Kidney capillary endothelial cell (primary cell): Measurements from ENCODE around the gene PAFAH1B1.
"Not testable (repeated sequence)": the region's sequence is repeated elsewhere in the genome, so short reads cannot be mapped to it uniquely, and the experiment has no call there.

ENCODE experiments used
- DNase-seq: peaks from one replicate; pipeline ENCODE4 v3.0.0-alpha.2; 2018; ENCODE audit warnings: low spot score

Gene PAFAH1B1

DNA sequence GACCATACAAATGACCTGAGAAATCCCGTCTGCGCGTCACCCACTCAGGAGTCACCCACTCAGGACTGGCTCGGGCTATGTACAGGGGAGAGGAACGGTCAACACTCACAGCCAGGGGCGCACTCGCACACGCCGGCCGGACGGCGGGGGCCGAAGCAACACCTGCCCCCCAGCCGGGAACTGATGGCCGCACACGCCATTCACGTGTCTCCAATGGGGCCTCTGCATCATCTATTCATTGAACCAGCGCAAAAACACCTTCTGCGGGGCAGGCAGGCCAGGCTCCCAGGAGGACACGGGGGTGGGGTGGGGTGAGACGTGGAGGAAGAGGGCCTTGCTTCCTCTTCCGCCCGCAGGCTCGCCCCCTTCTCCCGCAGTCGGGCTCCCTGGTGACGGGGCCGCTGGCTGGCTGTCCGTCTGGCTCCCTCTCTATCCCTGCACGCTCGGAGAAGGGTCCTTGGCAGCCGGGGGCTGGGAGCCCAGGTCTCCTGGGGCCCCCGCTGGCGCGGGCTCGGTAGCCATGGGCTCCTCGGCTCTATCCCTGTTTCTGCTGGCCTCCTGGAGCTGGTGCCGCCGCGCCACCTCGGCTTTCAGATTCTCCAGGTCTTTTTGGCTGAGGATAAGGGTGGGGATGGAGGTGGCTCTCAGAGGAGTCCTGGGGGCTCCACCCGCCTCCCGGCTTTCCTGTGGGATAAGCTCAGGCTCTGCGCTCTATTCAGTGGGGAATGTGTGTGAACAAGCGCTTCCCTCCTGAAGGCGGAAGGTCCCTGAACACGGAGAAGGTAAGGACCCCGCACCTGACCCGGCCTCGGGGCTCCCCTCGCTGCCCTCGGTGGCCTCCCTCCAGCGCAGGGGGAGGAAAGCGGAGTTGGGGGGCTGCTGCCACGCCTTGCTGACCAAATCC lies 97.0 kb downstream of the PAFAH1B1 start:
- no peak for DNase-seq

DNA sequence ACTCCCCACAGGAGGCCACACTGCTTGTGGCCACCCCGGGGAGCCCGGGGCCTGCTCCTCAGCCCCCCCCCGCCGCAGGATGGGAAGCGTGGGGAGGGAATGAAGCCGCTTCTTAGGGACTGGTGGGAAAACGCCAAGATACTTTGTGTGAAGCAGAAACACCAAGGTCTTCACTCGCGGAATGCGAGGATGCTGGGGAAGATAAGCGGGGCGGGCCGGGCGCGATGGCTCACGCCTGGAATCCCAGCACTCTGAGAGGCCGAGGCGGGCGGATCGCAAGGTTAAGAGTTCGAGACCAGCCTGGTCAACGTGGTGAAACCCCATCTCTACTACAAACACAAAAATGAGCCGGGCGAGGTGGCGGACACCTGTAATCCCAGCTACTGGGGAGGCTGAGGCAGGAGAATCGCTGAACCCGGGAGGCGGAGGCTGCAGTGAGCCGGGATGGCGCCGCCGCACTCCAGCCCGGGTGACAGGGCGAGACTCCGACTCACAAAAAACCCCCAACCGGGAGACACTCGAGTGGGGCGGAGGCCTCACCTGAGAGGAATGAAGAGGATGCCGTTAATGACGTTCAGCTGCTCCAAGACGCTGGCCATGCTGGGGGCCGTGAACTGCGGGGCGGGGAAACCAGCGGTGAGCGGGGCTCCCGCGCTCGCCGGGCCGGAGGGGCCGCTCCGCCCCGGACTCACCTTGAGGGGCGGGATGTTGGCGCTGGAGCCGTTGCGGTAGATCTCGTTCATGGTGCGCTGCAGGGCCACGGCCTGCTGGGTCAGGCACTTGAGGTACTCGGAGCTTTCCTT lies 97.8 kb downstream of the PAFAH1B1 start:
- DNase-seq = no peak

DNA sequence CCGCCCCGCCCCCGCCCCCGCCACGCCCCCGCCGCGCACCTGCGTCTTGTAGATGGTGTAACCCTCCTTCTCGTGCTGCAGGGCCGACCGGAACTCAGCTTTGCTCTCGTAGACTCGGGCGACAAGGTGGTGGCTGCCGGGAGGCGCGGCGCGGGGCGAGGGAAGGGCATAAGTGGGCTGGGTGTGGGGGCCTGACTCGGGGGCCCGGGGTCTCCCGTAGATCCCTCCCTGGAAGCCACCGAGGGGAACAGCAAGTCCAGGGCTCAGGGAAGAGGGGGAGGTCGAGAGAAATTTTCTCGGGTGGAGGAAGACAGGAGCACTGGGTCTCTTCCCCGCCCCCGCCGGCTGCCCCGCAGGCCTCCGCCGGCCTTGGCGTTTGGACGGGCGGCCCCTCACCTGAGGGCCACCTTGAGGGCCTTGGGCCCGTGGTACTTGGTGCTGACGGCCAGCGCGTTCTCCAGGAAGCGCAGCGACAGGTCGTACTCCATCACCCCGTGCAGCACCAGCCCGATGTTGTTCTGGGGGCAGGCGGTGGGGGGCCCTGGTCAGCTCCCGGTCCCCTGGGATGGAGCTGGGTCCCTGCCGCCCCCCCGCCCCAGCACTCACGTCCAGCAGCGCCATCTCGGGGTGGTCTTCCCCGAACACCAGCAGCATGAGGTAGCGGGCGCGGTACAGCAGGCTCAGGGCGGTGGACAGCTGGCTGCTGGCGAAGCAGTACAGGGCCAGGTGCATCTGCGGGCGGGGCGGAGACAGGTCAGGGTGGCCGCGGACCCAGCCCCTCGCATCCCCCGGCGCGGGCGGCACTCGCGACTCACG lies 98.7 kb downstream of the PAFAH1B1 start:
- DNase-seq = no peak

DNA sequence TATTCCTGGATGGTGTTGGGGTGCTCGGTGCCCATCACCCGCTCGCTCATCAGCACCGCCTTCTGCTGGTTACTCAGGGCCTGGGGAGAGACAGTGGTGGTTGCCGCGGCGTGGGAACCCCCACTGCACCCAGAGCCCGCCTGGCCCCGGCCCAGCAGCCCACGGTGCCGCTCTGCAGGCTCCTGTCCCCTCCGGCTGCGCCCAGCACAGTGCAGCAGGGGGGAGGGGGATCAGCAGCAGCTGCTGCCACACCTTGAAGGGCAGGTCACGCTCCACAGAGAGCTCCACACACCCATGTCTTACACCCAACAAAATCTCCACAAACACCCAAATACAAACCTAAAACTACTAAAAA lies 99.3 kb downstream of the PAFAH1B1 start:
- DNase-seq = no peak

DNA sequence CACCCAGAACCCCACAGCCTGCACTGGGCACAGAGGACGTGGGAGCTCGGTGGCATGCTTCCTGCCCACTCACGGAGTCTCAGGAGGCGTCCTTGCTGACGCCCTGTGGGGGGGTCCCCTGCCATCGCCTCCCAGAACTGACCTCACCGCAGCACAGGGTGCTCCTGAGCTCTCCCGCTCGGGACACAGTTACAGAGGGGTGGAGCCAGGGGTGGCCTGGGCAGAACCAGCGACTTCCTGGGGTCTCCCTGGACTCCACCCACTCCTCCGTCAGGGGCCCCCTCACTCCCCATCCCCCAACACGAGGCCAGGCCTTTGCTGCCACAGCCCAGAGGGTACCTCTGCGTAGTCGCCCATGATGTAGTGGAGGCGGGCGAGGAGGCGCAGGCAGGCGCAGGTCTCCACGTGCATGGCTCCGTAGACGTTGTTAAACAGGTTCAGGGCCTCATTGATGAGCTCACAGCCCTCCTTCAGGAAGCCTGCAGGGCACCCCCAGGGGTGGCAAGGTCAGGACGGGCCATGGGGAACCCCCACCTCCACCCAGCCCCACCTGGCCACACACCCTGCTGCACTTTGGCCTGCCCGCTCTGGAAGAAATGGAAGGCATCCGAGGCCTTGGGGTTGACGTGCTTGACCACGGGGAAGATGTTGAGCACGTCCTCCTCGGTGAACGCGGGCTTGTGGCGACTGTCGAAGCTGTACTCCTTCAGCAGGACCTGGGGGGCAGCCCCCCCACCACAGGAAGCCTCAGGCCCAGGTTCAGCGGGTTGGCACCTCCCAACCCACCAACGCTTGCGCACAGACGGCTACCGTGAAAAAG lies 100.3 kb downstream of the PAFAH1B1 start:
- DNase-seq = no peak

DNA sequence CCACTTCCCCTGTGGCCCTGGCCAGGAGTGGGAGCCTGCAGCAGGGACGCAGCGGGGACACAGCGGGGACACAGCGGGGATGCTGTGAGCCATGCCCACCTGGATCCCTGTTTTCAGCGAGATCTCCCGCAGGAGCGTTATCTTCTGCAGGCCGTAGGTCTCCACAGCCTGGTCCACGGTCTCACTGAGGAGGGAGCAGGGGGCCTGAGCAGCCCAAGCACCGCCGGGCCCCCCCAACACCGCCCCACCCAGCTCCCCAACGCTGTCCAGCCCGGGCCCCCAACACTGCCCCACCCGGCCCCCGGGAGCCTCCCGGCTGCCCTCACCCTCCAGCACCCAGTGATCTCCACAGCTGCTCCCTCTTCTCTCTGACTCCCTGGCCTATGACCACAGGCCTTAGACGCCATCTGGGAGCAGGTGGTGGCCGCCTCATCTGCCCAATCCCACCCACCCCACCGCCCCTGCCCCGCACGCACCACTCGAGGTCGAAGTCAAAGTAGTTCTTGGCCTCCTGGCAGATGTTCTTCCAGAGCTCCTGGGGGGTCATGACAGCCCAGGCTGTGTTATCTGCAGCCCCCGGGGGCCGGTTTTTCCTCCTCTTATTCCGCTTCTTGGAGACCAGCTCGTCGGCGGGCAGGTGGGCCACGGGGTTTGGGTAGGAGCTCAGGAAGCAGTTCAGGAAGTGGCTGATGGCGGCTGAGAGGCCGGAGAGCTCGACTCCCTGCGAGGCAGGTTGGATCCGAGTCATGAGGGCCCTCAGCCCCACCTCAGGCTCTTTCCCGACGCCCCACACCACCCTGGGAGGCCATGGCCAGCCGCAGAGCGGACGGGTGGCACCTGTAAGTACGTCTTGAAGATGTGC lies 101.2 kb downstream of the PAFAH1B1 start:
- DNase-seq = no peak

DNA sequence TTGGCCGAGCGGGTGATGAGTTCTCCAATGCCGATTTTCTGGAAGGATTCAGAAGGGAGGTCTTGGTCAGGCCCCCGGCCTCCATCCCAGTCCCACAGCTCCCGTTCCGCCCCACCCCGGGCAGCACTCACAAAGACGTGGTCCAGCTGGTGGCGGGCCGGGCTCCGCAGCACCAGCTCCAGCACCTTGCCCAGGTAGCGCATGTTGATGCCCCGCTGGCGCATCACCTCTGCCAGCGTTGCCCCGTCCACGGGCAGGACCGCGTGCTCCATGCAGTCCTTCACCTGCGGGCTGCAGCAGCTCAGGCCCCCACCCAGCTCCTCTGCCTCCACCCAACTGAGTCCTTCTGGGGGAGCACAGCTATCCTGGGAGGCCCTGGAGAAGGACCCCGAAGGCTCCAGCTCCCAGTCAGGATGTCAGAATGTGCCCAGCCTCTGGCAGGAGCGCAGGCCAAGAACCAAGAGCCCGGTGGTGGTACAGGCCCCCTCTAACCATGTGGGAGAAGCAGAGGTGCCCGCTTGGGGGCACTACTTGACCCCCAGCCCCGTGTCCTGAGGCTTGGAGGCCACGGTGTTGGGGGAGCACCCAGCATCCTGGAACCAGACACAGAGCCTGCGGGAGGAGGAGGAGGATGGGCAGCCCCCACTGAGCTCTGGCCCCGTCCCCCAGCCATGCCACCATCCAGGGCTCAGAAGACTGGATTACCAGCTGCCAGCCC lies 101.9 kb downstream of the PAFAH1B1 start:
- no peak for DNase-seq

DNA sequence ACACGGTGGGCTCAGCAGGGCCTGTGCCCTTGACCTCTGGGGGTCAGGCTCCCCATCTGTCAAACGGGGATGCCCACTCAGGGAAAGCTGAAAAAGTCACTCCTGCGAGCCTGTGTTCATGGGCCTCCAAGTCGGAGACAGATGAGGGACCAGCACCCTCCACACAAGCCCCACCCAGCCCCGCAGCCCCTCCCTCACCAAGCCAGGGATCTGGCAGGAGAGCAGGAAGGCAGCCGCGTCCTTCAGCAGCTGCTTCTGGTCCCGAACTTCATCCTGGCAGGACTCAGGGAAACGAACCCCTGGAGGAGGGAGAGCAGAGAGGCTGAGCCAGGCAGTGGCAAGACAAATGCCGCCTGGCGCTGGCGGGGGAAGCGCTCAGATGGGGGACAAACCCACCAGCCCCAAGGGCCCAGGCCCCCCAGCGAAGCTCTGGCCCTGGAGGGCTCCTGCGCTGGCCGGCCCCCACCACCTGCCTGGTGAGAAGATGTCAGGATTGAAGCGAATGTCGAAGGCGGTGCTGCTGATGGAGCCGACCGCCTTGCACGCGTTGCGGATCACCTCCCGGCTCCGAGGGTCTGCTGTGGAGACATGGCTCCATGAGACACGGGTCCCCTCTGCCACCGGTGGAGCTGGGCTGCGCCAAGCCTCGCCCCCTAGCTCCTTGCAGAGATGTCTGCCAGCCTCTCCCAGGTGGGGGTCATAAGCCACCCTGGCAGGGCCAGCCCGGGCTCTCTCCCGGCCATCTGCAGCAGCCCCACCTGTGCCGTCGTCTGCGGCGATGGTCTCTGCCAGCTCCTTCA lies 102.7 kb downstream of the PAFAH1B1 start:
- DNase-seq = no peak

DNA sequence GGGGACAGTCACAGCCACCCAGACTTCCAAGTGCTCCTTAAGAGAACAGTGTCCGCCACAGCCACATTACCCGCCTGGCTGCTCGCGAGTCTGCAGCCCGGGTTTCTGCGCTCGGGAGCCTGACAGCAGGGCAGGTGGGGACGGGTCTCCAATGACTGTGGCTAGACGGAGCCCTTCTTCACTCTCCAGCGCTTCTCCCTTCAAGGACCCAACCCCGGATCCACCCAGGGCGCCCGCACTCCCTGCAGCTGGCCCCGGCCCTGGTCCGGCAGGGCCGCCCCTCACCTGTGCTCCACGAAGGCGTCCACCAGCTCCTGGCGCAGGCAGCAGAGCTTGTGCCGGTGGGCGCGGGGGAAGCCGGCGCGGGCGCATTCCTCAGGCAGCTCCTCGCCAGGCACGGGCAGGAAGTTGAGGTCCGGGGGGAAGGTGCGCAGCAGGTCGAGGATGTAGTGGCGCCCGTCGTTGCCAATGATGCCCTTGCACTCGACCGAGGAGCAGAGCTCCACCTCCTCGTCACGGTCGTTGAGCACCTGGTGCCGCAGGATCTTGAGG lies 104.2 kb downstream of the PAFAH1B1 start:
- no peak for DNase-seq

DNA sequence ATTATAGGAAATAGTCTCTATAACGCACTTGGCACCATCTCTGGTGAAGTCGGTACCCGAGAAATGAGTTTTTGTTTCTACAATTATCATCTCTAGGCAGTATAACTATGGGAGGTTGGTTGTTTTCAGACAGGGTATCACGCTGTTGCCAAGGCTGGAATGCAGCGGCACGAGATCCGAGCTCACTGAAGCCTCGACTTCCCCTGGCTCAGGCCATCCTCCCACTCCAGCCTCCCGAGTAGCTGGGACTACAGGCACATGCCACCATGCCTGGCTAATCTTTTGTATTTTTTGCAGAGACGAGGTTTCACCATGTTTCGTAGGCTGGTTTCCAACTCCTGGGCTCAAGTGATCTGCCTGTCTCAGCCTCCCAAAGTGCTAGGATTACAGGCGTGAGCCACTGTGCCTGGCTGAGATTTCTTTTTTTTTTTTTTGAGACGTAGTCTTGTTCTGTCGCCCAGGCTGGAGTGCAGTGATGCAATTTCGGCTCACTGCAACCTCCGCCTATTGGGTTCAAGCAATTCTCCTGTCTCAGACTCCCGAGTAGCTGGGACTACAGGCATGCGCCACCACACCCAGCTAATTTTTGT lies 105.9 kb downstream of the PAFAH1B1 start:
- not testable (repeated sequence) for DNase-seq

DNA sequence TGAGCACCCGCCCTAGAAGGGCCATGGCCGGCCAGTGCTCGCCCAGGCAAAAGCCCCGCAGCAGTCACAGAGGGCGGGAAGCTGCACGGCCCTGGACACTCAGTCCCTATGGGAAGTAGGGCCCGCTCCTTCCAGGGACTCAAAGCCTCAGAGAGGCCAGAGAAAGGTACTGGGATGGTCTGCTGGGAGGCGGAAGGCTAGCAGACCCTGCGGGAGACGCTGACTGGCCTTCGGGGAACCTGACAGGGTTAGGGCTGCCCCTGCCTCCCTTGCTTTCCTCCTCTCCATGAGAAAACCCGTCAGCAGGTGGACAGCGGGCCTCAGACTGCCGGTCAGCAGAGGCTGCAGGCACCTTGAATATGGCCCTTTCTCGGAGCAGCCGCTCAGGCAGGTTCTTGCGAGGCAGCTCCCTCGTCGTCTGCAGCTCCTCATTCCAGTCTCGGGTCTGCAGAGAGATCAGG lies 106.6 kb downstream of the PAFAH1B1 start:
- no peak for DNase-seq

DNA sequence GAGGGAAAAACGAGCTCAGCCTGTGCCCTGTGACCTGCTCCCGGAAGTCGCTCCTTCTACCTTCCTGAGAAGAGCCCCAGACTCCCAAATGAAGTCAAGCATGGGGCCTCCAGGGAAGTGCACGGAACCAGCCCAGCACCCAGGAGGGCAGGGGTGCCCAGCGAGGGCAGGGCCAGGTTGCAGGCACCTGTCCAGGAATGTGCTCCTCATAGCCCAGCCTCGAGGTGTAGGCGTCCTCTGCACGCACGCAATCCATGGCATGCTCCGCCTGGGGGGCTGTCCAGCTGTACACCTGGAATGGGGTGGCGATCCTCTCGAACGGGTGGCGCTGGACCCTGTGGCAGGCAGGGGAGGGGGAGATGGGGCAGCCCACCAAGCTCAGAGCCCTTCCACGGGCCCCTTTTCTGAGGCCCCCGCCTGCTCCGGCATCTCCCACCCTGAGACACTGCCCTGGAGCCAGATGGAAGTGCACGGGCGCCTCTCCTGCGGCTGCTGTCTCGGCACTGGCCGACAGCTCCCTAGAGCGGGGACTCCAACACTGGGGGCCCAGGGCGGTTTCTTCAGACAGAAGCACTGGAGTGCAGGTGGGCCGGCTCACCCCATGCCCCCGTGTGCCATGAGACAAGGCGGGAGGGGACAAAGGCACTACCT lies 107.2 kb downstream of the PAFAH1B1 start:
- DNase-seq = no peak

DNA sequence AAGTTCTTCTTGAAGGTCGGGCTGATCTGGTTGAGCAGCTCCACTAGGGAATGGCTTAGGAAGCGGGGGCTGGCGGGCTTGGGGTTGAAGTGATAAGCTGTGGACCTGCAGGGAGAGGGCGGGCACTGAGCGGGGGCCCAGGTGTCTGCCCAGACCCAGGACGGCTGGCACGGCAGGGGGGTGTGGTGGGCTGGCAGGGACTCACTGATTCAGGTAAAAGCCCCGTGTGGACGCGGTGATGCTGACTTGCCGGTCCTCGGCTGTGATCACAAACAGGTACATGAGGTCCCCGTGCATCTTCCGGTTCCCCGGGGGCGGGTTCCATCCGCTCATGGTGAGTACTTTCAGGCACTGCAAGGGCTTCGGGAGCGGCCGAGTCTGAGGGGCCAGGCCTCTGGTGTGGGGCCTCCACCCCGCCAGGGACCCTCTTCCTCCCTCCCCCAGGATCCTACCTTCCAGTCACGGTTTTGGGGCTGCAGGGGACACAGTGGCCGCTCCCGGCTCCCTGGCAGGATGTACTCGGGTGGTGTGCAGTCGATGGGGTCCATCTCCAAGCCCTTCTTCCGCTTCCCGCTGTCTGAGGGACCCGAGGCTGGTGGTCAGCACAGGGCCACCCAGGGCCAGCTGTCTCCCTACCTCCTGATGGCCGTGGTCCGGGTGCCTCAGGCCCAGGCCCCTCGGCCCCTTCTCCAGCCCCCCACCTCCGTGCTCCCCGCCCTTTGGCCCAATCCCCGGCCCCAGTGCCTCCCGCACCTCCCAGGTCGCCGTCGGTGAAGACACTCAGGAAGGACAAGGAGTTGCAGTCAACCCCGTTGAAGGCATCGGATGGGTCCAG lies 107.9 kb downstream of the PAFAH1B1 start:
- DNase-seq = no peak

DNA sequence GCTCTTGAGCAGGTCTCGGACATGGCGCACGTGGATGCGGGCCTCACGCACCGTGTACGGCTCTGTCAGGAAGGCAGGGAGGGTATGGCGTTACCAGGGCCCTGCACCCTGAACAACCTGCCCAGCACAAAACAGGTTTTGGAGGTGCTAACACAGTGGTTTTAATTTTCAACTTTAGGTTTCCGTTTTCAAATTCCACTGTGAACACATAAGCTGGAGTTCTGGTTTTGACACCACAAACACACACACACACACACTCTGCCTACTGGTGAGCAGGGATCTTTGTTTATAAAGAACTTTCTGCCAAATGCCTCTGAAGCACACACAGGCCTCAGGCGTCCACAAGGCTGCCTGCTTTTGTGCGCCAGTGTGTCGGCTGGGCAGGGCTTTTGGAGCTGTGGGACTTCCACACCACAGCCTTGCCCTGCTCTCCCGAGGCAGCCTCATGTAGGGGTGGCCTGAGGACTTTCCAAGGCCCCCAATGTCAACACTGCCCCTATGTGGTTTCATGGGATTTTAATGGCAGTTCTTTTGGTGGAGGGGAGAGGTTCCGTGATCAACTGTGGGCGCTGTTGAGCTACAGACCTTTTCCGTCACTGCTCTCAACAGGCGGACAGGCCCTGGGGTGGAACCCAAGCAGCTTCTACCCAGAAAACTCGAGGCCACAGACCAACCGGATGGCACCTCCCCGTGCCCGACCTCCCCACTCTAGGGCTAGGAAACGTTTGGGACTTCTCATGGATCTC lies 108.7 kb downstream of the PAFAH1B1 start:
- DNase-seq = no peak

DNA sequence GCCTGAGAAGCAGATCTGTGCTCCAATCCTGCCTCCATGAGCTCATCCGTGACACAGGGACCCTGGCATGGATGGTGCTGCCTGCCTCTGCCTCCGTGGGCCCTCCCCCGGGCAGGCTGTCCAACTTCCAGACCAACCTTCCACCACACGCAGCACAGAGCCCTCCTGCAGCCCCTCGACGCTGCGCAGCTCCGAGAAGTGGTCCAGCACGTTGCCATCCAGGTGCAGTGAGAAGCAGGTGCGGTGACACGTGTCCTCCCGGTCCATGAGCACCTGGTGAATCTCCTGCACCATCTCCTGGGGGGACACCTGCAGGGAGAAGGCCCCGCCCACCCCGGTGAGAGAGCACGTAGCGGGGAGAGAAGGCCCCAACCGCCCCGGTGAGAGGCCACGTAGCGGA lies 109.7 kb downstream of the PAFAH1B1 start:
- no peak for DNase-seq

DNA sequence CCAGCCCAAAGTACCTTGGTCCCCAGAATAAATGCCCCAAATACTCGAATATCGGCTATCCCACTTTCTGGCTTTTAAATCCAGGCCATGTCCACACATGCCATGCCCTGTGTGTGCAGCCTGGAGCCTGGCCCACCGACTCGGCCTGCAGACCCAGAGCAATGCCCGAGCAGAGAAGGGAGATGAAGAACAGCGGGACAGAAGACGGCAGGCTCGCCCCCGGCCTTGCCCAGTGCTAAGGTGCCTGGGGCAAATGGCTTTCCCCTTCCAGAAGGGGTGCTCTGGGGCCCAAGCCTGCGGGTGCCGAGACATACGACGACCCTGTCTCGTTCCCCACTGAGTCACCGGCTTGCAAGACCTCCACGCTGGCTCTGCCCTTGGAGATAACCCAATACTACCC lies 110.2 kb downstream of the PAFAH1B1 start:
- no peak for DNase-seq
